Right lung (tissue), 5 donors: ENCODE data around the gene CRTAC1. TPM values are rescaled to one million over a fixed set of nuclear protein-coding genes. Genes with fewer than 3 reads are reported as not detected.

Source experiments
- DNase-seq, 2 donors: peaks; one replicate each; pipeline ENCODE4 v3.0.0-alpha.2; 2013
- polyA plus RNA-seq, 5 donors: library from polyadenylated mRNA; unstranded; fragments of 120-200 nt; gene quantifications; one replicate each; pipeline versions ENCODE4 v1.2.1 to v1.2.3, GENCODE V29; 2013; ENCODE audit warnings: inconsistent platforms in 1 of 5, low replicate concordance in 1 of 5; ENCODE audit not compliant: insufficient read length in 5 of 5, insufficient read depth in 1 of 5

The CRTAC1 gene
- polyA plus RNA-seq, 5 donors, result 2.3 to 7.1 (median 2.7) TPM

DNA sequence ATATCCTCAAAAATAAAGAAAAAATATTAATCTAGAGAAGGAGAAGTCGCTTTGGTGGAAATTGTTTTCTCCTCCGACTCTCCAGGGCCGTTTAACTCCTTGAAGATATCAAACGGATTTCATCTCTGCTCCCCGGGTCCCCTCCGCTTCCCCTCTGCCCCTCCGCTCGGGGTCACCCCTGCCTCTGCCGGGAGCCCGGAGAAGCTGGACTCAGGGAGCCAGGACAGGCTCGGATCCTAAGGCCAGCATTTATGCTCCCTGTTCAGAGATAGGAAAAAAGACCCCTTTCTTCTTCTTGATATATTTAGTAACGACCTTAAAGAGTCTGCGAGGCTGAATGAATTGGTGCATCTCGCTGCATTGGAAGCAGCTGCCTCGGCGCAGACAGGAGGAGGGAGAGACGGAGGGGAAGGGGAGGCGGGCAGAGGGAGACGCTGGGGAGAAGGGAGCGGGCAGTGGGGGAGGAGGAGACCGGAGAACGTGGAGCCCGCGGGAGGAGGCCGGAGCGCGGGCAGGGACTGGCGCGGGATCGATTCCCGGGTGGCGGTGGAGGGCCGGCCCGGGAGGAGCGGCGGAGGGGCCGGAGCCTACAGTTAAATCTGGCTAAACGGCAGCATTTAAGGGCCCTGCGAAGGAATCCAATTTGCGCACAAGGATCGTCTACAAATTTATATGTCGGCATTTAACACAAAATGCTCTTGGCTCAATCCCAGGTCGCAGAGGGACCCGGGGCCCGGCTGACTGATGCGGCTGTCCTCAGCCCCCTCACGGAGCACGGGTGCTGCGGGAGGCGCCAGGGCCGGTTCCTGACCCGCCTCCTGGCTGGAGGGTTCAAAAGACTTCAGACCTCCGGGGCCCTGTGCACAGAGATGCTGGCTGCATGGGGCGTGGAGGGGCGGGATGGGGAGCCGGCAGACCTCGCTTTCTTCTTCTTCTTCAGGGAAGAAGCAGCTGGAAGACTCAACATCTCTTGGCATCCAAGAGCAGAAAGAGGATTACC lies 55.6 kb downstream of the CRTAC1 start:
- DNase-seq, result no peak

DNA sequence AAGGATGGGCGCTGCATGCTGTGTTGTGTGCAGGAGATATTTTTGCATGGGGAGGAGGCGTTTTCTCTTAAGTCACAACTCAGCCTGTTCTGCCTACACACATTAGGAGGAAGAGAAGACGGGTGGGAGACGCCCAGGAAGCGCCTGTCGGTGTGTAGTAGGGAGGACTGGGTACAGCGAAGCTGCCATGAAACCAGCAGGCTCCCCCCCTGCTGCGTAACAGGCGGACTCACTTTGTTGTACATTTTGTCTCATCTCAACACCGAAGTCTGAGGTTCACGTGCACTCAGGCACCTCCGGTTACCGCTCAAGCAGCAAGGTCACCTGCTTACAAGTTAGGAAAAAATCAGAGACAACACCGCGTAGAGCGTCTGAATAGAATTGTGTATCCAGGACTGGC lies 56.3 kb downstream of the CRTAC1 start:
- DNase-seq, result no peak

DNA sequence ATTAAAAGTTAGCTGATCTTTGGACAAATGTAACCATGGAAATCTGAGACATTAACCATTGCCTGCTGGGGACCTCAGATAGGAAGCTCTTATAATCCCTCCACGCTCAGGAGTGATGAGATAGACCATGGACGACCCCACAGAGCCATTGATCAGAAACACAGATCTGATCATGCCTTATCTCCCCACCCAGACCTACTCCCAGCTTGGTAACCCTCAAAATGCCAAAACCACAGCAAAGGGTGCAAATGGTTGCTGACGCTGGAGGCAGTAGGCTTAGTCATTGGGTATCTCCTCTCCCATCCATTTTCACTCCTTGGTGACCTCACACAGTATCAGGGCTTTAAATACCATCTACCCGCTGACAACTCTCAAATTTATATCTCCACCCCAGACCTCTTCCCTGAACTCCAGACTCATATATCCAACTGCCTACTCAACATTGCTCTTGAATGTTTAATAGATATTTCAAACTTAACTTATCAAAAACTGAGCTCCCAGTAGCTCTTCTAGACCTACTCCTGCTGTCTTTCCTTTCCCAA lies 60.8 kb downstream of the CRTAC1 start:
- no peak for DNase-seq

DNA sequence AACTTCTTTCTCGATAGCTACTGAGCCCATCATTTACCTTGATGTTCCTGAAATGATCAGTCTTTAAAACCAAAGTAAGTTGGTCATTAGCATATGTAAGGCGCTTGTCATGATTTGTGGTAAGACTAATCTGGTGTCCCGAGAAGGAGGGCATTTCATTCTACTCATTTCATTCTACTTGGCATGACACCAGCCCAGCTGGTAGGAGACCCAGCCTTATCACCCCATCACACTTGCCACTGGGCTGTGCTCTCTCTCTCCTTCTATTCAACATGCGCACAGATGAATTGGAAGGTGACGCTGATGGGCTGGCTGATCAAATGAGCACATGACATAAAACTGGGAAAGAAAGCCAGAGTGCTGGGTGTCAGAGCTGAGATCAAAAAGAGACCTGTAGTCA lies 65.7 kb downstream of the CRTAC1 start:
- no peak for DNase-seq

DNA sequence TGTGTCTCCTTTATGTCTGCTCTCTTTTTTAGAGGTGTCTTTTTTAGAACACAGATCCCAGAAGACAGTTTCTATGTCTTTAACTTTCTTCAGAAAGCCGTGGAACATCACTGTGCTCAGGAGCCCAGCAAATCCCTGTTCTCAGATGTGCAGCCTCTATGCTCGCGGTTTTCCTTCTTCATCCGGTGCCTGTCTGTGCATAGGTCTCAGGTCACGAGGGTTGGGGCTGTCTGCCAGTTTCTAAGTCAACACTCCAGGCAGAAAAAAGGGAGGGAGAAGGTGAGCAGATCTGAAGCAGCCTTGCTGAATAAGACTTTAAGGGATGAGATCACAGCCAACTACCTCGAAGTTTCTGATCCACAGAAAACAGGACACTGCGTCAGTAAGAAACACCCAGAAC lies 68.5 kb downstream of the CRTAC1 start:
- DNase-seq, result no peak

DNA sequence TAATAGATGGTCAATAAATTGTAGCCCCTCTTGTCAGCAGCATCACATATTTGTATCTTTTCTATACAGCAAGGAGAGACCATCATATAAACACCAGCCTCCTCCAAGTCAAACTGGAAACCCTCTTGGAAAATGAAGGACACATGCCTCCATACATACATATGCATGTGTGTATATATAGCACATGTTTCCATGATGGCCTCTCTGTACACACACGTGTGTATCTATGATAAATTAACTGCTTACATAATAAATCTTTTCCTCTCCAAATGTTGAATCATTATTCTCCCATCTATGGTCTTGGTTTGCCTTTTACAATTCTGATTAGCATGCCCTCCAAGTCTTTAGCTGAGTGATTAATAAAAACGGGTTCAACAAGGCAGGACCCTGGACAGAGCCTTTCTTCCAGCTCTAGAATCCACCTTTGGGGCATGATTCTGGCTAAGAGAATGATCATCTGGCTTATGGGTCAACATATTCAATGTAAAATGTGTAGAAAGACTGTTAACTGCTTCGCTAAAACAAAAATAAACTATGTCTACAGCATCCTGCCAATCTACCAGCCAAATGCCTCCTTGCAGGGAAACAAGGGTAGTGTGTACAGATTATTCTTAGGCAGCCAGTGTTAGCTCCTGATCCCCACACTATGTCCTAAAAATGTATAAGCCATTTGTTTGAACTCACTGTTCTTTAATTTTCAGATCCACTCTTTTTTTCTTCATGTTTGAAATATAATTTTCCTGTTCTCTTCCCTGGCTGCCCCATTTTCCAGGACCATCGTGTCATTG lies 70.0 kb downstream of the CRTAC1 start:
- no peak for DNase-seq

DNA sequence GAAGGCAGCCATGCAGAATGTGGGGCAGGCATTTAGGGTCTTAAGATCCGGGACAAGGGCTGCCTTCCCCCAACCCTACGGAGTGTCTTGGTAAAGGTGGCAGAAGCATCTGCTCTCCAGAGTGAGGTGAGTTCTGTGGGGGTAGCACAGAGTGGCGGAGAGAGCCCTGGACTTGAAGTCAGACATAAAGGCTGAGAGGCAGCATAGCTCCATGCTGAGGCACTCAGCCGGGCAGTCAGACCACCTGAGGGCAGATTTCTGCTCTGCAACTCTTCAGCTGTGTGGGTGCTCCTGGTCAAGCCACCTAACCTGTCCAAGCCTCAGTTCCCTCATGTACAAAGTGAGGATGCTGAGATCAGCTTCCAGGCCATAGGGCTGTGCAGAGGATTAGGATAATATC lies 81.0 kb downstream of the CRTAC1 start:
- no peak for DNase-seq

DNA sequence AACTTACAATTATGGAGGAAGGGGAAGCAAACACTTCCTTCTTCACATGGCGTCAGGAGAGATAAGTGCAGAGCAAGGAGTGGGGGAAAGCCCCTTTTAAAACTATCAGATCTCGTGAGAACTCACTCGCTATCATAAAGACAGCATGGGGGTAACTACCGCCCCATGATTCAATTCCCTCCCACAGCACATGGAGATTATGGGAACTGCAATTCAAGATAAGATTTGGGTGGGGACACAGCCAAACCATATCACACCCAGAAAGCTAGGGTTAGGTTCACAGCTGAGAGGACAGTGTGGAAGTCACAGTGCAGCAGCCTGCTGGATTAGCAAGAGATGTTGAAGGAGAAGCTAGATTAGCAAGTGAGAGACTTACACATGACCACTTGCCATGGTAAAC lies 81.6 kb downstream of the CRTAC1 start:
- DNase-seq, result no peak

DNA sequence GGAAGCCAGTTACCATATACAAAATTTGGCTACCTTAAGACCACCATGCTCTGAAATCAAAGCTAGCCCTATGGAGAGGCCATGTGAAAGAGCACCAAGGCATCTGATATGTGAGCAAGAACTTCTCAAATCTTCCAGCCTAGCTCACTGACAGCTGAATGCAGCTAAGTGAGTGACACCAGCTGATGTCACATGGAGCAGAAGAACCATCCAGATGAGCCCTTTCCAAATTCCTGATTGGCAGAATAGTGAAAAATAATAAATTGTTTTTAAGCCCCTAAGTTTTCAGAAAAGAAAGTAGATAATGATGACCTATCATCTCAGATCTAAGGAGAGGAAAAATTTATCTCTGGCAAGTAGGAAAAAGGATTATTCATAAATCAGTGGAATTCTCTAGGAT lies 85.6 kb downstream of the CRTAC1 start:
- DNase-seq, result no peak

DNA sequence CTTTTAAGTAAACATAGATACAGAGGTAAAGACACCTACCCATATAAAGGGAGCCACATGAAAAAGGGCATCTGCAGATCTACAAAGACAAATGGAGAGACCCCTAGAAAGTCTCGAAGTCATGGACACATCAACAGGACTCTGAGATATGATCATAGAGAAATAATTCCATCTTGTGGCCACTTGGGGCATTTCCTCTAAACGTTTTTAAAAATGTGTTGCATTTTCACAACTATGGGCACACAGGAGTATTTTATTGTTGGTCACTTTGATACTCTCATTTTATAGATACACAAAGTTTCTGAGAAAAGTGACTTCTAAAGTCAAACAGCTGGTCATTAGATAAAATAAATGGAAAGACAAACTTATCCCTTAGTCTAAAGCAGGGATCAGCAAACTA lies 87.1 kb downstream of the CRTAC1 start:
- no peak for DNase-seq

DNA sequence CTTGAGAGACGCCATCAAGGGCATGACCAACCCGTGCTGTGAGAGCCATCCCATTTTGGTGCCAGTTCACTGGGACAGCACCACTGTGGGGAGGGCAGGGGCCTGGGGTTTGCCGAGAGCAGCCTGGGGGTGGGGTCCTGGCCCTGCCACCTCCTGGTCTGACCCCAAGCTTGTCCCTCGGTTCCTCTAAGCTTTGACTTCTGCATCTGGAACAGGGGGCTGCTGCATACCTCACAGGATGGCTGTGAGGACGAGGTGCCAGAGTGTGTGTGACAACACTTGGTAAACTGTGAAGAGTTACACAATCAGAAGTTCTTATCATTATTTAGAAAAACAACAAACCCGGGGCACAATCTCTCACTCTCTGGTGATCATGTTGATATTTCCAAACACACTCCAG lies 89.9 kb downstream of the CRTAC1 start:
- no peak for DNase-seq

DNA sequence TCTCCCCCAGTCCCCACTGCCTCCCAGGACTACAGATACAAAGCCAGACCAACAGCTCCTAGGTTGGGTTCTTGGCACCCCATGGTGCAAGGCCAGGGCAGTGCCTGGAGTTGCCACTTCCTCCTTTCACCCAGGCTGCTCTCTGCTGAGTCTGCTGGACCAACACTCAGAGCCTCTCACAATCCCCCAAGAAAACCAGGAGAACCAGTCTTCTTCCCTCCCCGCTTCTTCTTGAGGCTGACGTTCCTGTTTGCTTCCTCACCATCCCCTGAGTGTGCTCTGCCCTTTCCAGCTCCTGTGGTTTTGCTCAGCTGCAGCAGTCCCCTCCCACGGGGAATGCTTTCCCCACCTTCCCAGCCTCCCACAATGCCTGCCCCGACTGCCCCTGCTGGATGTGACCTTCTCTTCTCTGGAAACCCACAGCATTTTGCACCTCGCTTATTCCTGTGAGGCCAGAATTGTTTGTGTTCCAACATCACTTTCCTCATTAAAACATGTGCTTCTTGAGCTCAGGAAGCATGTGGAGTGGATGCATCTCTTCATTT lies 90.9 kb downstream of the CRTAC1 start:
- no peak for DNase-seq

DNA sequence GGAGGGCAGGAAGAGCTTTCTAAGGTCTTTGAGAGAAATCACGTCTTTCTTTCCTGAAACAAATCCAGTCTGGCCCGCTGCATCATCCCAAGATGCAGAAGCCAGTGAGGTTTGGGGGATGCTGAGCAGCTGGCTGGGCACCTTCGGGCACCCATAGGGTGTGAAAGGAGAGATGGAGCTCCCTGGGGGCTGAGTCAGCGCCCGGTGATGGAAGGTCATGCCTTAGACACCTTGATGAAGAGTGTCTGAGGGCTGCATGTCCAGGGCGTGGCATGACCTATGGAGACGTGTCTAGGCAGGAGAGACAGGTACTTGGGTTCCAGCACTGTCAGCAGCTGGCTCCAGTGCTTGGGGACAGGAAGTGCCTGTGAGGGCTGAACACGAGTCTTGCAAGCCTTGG lies 92.5 kb downstream of the CRTAC1 start:
- no peak for DNase-seq

DNA sequence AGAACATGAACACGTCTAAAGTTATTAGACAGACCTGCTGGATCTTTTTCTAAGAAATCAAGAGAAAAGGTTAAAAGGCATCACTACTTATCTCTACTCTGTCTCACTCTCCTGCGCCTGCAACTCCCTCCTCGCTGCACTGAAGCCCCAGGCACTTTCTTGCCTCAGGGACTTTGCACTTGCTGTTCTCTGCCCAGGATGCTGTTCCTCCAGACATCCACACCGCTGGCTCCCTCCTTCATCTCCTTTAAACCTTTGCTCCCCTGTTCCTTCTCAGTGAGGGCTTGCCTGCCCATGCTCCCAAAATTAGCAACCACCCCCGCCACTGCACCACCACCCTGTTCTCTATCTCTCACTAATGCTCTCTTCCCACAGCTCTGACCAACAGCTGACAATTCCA lies 93.4 kb downstream of the CRTAC1 start:
- no peak for DNase-seq

DNA sequence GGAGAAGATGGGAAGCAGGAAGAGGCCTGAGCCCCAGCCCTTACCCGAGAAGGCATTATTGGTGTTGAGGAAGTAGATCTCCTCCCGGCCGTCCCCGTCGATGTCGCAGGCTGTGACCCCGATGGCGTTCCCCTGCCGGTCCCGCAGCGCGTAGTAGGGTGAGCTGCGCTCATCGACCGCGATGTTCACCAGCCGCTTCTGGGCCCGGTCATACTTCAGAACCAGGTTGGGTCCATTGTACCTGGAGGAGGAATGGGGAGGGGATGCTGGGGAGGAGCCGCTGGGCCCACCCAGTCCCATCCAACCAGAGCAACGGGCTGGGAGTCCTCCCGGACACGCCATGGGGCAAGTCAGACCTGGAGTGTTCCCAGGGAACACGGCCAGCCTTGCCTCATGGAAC lies 94.3 kb downstream of the CRTAC1 start:
- DNase-seq, result no peak

DNA sequence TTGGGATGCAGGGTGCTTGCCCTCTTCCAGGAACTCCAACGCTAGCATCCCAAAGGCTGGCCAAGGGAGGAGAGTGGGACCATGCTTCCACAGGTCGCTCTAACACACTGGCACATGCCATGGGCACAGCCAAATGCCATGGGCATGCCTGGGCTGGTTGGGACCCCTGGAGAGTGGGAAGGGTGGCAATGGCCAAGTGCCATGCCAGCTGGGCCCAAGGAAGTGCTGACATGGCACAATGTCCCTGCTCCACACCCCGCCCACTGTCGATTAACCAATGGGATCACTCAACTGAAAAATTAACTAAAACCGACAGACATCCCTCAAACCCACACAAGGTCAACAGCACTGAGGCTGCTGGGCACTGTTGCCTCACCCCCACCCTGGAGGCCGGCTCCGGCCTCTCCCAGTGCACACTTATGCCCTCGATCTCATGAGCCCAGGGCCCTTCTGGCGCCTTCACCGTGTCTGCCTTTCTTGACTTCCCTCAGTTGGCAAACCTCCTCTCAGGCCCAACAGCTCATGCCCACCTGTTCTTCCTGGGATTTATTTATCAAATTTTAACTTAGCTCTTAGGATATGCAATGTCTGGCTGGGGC lies 97.4 kb downstream of the CRTAC1 start:
- DNase-seq, result no peak

DNA sequence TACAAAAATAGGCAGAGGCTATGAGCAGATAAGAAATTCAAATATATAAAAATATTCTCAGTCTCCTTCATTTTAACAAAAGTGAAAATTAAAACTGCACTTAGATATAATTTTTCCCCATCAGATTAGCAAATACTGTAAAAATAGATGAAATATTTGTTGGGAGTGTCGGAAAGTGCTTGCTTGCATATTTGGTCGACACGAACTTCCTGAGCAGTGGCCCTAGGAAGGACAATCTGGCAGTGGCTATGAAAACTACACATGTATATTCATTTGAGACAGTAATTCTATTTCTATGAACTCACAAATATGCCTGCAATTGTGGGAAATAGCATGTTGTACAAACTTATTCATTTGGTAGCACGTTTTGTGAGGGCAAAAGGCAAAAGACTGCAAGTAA lies 99.4 kb downstream of the CRTAC1 start:
- DNase-seq, result no peak

DNA sequence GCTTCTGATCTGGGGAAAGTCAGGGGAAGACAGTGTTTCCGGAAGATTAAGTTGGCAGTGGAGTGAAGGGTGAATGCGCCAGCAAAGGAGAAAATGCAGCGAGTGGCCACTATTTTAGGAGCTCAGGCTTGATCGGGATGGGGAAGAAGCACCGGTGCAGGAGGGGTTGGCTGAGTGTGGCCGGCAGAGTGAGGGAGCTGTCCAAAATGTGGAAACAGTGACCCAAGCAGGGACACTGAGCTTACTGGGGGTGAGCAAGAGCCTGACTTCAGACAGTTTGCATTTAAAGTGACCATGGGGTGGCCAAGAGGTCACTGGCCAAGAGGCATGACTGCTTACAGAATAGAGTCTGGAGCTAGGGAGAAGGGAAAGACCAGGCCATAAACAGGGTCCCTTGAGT lies 101.5 kb downstream of the CRTAC1 start:
- DNase-seq, result no peak

DNA sequence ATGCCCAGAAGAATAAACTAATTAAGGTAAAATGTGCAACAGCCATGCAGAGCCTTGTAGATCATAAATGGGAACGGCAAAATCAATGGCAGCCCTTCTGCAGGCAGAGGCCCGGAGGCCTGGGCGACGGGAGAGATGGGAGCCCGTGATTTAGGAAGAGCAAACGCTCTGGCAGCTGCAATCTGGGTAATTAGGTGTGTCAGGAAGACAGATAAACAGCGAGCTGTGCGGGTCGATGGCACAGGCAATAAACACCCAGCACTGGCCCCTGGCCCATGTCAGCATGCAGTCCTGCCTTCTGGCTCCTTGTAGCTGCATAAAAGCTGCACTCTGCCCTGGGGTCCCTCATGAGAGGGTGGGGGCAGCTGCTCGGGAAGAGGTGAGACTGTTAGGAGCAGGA lies 102.8 kb downstream of the CRTAC1 start:
- DNase-seq, result no peak

DNA sequence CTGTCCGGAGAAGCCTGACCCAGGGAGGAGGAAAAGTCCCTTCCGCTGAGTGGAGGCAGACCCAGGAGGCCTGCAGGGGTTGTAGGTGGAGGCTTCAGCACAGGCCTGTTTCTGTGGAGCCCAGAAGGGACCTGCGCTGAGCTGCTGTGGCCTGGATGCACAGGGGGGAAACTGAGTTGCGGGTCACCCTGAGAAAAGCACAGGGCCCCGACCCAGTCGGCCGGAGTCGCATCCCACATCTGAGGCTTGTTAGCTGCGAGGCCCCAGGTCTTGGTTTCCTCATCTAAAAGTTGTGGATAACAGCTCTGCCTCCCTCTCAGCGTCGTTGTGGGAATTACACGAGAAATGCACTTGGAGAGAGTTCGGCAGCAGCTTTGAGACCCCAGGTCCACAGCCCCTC lies 104.4 kb downstream of the CRTAC1 start:
- DNase-seq, result no peak

DNA sequence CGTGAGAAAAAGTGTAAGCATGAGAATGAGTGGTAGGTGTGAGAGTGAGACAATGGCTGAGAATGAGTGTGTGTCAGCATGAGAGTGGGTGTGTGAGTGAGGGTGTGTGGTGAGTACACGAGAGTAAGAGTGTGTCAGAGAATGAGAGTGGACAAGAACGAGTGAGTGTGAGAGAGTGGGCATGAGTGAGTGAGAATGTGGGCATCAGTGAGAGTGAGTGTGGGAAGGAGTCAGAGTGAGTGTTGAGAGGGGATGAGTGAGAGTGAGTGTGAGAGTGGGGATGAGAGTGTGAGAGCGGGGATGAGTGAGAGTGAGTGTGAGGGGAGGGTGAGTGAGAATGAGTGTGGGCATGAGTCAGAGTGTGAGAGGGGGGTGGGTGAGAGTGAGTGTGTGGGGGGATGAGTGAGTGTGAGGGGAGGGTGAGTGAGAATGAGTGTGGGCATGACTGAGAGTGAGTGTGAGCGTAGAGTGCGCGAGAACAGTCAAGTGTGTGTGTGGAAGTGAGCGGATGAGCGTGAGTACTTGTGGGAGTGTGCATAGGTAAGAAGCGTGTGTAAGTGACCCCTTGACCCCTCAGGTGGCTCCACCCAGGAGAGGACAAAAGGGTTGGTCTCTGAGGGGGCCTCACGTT lies 105.0 kb downstream of the CRTAC1 start:
- DNase-seq, result no peak

DNA sequence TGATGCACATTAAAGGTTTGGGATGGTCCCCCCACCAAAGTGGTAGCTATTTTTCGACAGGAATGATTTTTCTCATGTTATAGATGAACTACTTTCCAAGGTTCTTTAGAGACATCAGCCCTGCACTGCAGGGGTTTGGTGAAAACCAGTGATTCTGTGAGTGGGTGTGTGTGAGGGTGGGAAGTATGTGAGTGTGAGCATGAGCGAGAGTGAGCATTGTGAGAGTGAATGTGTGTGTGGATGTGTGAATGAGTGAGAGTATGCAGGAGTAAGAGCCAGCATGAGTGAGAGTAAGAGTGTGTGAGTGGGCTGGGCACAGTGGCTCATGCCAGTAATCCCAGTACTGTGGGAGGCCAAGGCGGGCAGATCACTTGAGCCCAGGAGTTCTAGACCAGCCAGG lies 105.7 kb downstream of the CRTAC1 start:
- no peak for DNase-seq
